Measurements from ENCODE around the gene ENTPD8. TPM values are rescaled to one million over a fixed set of nuclear protein-coding genes. Genes with fewer than 3 reads are reported as not detected.

The ENTPD8 gene
- total RNA-seq, 1 experiment from 2014 or later, result 0.77 TPM

GRCh38 chr9:137416563-137417151, 24.5 kb downstream of the ENTPD8 start:
- Histone ChIP-seq H2BK12ac (ENCODE audit: insufficient read length, low read depth, low read length) (no peak overlapping the region), H4K5ac (ENCODE audit: insufficient read length, low read depth, low read length) (no peak overlapping the region), H3K14ac (ENCODE audit: insufficient read depth, low read length) (no peak overlapping the region), H2BK20ac (ENCODE audit: low read depth, low read length, poor library complexity, severe bottlenecking) (no peak overlapping the region), H3K23me2 (ENCODE audit: insufficient read length, low read depth, low read length, poor library complexity, severe bottlenecking) (no peaks in the 10 kb centered on the region), H2AFZ (ENCODE audit: low read length) (no peak overlapping the region), H2BK120ac (ENCODE audit: low read depth, low read length, poor library complexity, severe bottlenecking) (no peak overlapping the region), H3K27ac (ENCODE audit: insufficient read length, low read depth, low read length) (no peak overlapping the region), H3K56ac (ENCODE audit: insufficient read length, low read depth, low read length) (no peak overlapping the region), H4K91ac (ENCODE audit: insufficient read length, low read depth, low read length) (no peak overlapping the region), H3K9ac (ENCODE audit: extremely low read depth, insufficient read length, low read length) (no peak overlapping the region), H2AK5ac (ENCODE audit: insufficient read length, low read length) (no peak overlapping the region), H4K20me1 (ENCODE audit: control insufficient read depth, insufficient read depth, insufficient read length) (no peaks in the 10 kb centered on the region), H3K23ac (ENCODE audit: insufficient read length, low read depth, low read length) (no peak overlapping the region), H2BK5ac (ENCODE audit: insufficient read length, low read length) (no peak overlapping the region), H3K4me1 (ENCODE audit: insufficient read depth, low read length) (no peaks in the 10 kb centered on the region), H3K4me2 (ENCODE audit: insufficient read depth, insufficient read length, low read length) (no peak overlapping the region), H3T11ph (ENCODE audit: low read length) (no peak overlapping the region), H3K9me3 (ENCODE audit: control insufficient read depth, low read depth, low read length) (no peaks in the 10 kb centered on the region), H3K79me2 (ENCODE audit: insufficient read depth, low read length) (no peaks in the 10 kb centered on the region), H3K27me3 (ENCODE audit: insufficient read depth, low read length) (no peaks in the 10 kb centered on the region), H3K18ac (ENCODE audit: insufficient read length, low read depth, low read length) (no peak overlapping the region), H2BK15ac (ENCODE audit: low read depth, low read length) (no peak overlapping the region), H3K4ac (ENCODE audit: low read depth, low read length) (no peak overlapping the region), H4K8ac (replicated peaks; ENCODE audit: insufficient read length, low read depth, low read length) (no peak overlapping the region), H3K79me1 (ENCODE audit: insufficient read depth, low read depth, low read length, poor library complexity, severe bottlenecking) (no peaks in the 10 kb centered on the region)
- peak; percentile 30 for DNase-seq
- Mint-ChIP-seq H3K27ac (no peak overlapping the region), H3K4me3 (no peak overlapping the region), H3K4me1 (no peaks in the 10 kb centered on the region; a peak in 1 of 4 replicates), H3K9me3 (no peaks in the 10 kb centered on the region), H3K36me3 (ENCODE audit: insufficient read depth in 1 of 3, low read depth in 3 of 3) (no peaks in the 10 kb centered on the region), H3K27me3 (ENCODE audit: low read depth) (no peaks in the 10 kb centered on the region)
- no peak for TF ChIP-seq CTCF (conservative IDR thresholded peaks at IDR 0.05)
- no CpG with 5 or more reads among the region's 45 CpGs for WGBS (ENCODE audit: extremely low coverage, insufficient read length, low lambda C conversion rate)

All from H9 (cell line).